ENCODE results near the gene SORCS2. TPM values are rescaled to one million over a fixed set of nuclear protein-coding genes. Genes with fewer than 3 reads are reported as not detected.

Gene SORCS2
- polyA plus RNA-seq, 1 donor from 2014 or later, result 1.0 TPM

GRCh38 chr4:7253837-7254236 is 61.5 kb downstream of the SORCS2 start:
- H4K20me1 ChIP-seq (ENCODE audit: insufficient read depth), result no peaks in the 10 kb centered on the region
- H3K9me3 ChIP-seq (ENCODE audit: low read length), result no peaks in the 10 kb centered on the region
- no peaks in the 10 kb centered on the region for H3K79me2 ChIP-seq (replicated peaks; ENCODE audit: insufficient read depth, low read length)
- H3K27me3 ChIP-seq (ENCODE audit: insufficient read depth, low read depth, low read length), result no peaks in the 10 kb centered on the region
- H3K27ac ChIP-seq (ENCODE audit: low read length), result no peak overlapping the region
- no peak overlapping the region for H3K4me2 ChIP-seq (ENCODE audit: low read length)
- no peak overlapping the region for H3K4me3 ChIP-seq (ENCODE audit: low read length)
- no peak overlapping the region for H2AFZ ChIP-seq (ENCODE audit: low read depth, low read length)
- H3F3A ChIP-seq (ENCODE audit: insufficient read depth, low read length, poor library complexity, severe bottlenecking), result no peaks in the 10 kb centered on the region
- TF ChIP-seq CTCF (IDR thresholded peaks at IDR 0.05; ENCODE audit: poor library complexity, severe bottlenecking), result no peak
- TF ChIP-seq MXI1 (conservative IDR thresholded peaks at IDR 0.05; ENCODE audit: poor library complexity, severe bottlenecking), result no peak
- TF ChIP-seq RAD21 (conservative IDR thresholded peaks at IDR 0.05), result no peak
- no peak for TF ChIP-seq EZH2 (IDR thresholded peaks at IDR 0.05; ENCODE audit: borderline replicate concordance, insufficient read depth, low read length, poor library complexity, severe bottlenecking)
- TF ChIP-seq TAF1 (IDR thresholded peaks at IDR 0.05; ENCODE audit: low read depth), result no peak
- TF ChIP-seq EP300 (conservative IDR thresholded peaks at IDR 0.05; ENCODE audit: poor library complexity, severe bottlenecking), result no peak
- no peak for TF ChIP-seq POLR2AphosphoS5 (IDR thresholded peaks at IDR 0.05)
- no peak for TF ChIP-seq SMC3 (conservative IDR thresholded peaks at IDR 0.05; ENCODE audit: poor library complexity)
- no peak for TF ChIP-seq REST (IDR thresholded peaks at IDR 0.05; ENCODE audit: borderline replicate concordance)
- no peaks in the 10 kb centered on the region for H3K9me2 ChIP-seq (ENCODE audit: insufficient read depth, low read length)
- H3K9ac ChIP-seq (ENCODE audit: low read length), result no peak overlapping the region
- H3K36me3 ChIP-seq (ENCODE audit: insufficient read depth, low read length), result no peaks in the 10 kb centered on the region

GRCh38 chr4:7254736-7255487 is 62.6 kb downstream of the SORCS2 start:
- H3K27ac ChIP-seq (ENCODE audit: low read length), result no peak overlapping the region

More at GRCh38 chr4:7254736-7255487, 62.6 kb downstream of the SORCS2 start:
- H3K9me3 ChIP-seq (ENCODE audit: low read length), result no peaks in the 10 kb centered on the region
- no peak overlapping the region for H2AFZ ChIP-seq (ENCODE audit: low read depth, low read length)
- H3K27me3 ChIP-seq (ENCODE audit: insufficient read depth, low read depth, low read length), result no peaks in the 10 kb centered on the region
- no peaks in the 10 kb centered on the region for H3F3A ChIP-seq (ENCODE audit: insufficient read depth, low read length, poor library complexity, severe bottlenecking)
- H3K79me2 ChIP-seq (replicated peaks; ENCODE audit: insufficient read depth, low read length), result no peaks in the 10 kb centered on the region
- H3K4me3 ChIP-seq (ENCODE audit: low read length), result no peak overlapping the region
- TF ChIP-seq SMC3 (conservative IDR thresholded peaks at IDR 0.05; ENCODE audit: poor library complexity) (no peak), POLR2AphosphoS5 (IDR thresholded peaks at IDR 0.05) (no peak), MXI1 (conservative IDR thresholded peaks at IDR 0.05; ENCODE audit: poor library complexity, severe bottlenecking) (no peak), REST (IDR thresholded peaks at IDR 0.05; ENCODE audit: borderline replicate concordance) (no peak), EZH2 (IDR thresholded peaks at IDR 0.05; ENCODE audit: borderline replicate concordance, insufficient read depth, low read length, poor library complexity, severe bottlenecking) (no peak), EP300 (conservative IDR thresholded peaks at IDR 0.05; ENCODE audit: poor library complexity, severe bottlenecking) (no peak), RAD21 (conservative IDR thresholded peaks at IDR 0.05) (no peak), CTCF (IDR thresholded peaks at IDR 0.05; ENCODE audit: poor library complexity, severe bottlenecking) (no peak), TAF1 (IDR thresholded peaks at IDR 0.05; ENCODE audit: low read depth) (no peak)
- no peaks in the 10 kb centered on the region for H4K20me1 ChIP-seq (ENCODE audit: insufficient read depth)
- H3K9ac ChIP-seq (ENCODE audit: low read length), result no peak overlapping the region
- no peaks in the 10 kb centered on the region for H3K36me3 ChIP-seq (ENCODE audit: insufficient read depth, low read length)
- H3K9me2 ChIP-seq (ENCODE audit: insufficient read depth, low read length), result no peaks in the 10 kb centered on the region
- no peak overlapping the region for H3K4me2 ChIP-seq (ENCODE audit: low read length)

All from neural cell (in vitro differentiated cells).